GM12874 (cell line): ENCODE measurements around the gene CORO1C.

Experiments used
- TF ChIP-seq, protein P1 (sequence below): IDR thresholded peaks from 2 replicates; pipeline ENCODE4 v1.5.1; 2011; ENCODE audit warnings: low read depth, mild to moderate bottlenecking, control low read depth, low read length, moderate library complexity; ENCODE audit not compliant: insufficient read depth

Gene CORO1C

DNA sequence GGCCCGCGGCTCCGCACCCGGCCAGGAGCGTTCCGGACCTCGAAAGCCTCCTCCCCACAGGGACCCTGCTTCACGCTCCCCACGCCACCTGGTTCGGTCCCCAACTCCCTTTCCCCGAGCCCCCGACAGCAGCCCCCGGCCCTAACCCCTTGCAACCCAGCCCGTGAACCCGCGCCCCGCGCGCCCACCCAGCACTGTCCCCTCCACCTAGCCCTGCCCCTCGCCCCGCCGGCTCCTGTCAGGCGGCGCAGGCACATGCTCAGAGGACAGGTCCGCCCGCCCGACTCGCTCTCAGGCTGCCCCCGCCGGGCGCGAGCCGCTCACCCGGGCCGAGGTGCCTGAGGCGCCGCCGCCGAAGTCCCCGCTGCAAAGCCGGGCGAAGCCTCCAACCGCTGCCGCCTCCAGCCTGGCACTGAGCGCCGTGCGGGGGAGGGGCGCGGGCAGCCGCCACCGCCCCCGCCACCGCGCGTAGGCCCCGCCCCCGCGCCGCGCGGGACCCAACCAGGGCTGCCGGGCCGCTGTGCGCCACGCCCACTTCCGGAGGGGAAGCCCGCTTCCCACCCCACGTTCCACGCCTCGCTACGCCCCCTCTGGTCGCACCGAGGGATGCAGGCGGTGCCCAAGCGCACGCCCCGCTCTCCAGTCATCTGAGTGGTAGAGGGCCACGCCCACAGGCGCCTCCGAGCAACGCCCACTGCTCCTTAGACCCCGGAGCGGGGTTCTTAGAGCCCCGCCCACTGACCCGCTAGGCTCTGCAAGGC, at the start of gene CORO1C:
Gene CORO1C, minus strand, starts transcription at position 414 of the 761 bp plus-strand sequence. CDS start 30,200 bp downstream, outside the sequence.
- TF ChIP-seq, protein P1, sequence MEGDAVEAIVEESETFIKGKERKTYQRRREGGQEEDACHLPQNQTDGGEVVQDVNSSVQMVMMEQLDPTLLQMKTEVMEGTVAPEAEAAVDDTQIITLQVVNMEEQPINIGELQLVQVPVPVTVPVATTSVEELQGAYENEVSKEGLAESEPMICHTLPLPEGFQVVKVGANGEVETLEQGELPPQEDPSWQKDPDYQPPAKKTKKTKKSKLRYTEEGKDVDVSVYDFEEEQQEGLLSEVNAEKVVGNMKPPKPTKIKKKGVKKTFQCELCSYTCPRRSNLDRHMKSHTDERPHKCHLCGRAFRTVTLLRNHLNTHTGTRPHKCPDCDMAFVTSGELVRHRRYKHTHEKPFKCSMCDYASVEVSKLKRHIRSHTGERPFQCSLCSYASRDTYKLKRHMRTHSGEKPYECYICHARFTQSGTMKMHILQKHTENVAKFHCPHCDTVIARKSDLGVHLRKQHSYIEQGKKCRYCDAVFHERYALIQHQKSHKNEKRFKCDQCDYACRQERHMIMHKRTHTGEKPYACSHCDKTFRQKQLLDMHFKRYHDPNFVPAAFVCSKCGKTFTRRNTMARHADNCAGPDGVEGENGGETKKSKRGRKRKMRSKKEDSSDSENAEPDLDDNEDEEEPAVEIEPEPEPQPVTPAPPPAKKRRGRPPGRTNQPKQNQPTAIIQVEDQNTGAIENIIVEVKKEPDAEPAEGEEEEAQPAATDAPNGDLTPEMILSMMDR = peak; percentile 92

DNA sequence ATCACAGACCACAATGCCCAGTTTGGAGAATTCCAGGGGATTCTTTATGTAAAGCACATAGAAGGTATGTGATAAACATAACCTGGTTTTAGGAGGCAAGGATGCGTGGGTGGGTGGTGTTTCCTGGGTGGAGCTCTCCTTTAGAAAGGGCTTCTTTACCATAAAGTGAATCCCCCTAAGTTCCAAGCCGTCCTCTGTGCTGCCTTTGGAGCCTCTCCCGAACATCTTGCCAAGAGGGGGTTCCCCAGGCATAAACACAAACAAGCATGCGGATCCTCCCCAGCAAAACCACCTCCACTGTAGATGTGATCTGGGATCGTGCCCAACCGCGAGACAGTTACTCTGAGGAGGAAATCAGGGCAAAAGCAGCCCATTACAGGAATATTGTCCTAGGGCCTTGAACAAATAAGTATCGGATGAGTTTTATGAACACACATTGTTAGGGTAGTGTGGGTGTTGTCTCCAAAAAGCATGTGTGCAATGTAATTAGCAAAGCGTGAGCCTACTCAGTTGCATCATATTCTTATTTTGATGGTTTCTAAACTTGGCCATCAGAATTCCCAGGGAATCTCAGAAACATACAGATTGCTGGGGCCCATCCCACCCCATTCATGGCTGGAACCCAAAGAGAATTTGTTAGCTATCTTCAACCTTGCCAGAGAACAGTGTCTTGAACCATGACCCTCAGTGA, 48.8 kb upstream of the CORO1C start:
- TF ChIP-seq, protein P1 = no peak

DNA sequence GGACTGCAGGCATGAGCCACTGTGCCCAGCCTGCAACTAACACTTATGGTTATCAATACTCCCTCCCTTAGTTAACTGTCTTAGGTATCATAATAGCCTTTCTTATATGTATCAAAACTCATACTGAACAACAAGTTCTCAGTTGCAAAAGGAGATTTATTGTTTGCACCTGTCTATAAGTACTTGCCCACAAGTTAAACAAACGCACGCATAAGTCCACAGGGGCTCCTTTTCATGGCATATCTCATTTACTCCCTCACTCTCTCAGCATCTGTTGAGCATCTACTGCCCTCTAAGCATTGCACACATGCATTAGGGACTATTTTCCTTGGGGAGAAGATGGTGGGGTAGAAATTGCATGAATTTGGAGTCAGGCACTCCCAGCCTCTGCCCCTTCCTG, 46.7 kb upstream of the CORO1C start:
- TF ChIP-seq, protein P1 = no peak

DNA sequence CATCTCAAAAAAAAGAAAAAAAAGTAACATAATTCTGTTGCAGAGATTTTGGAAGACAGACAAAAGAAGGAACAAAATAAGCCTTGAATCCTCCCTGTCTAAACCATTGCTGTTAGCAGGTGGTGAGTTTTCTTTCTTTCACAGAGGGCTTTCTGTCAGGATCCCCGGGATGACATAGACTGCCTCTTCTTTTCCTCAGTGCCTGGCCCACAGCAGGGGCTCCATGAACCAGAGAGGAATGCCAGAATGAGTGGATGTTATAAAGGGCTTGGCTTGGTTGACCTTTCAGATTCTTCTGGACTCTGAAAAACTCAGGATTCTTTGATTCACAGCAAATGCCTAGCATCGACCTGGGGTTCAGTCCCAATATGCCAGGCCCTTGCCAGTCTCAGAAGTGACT, 45.8 kb upstream of the CORO1C start:
- TF ChIP-seq, protein P1 = no peak

DNA sequence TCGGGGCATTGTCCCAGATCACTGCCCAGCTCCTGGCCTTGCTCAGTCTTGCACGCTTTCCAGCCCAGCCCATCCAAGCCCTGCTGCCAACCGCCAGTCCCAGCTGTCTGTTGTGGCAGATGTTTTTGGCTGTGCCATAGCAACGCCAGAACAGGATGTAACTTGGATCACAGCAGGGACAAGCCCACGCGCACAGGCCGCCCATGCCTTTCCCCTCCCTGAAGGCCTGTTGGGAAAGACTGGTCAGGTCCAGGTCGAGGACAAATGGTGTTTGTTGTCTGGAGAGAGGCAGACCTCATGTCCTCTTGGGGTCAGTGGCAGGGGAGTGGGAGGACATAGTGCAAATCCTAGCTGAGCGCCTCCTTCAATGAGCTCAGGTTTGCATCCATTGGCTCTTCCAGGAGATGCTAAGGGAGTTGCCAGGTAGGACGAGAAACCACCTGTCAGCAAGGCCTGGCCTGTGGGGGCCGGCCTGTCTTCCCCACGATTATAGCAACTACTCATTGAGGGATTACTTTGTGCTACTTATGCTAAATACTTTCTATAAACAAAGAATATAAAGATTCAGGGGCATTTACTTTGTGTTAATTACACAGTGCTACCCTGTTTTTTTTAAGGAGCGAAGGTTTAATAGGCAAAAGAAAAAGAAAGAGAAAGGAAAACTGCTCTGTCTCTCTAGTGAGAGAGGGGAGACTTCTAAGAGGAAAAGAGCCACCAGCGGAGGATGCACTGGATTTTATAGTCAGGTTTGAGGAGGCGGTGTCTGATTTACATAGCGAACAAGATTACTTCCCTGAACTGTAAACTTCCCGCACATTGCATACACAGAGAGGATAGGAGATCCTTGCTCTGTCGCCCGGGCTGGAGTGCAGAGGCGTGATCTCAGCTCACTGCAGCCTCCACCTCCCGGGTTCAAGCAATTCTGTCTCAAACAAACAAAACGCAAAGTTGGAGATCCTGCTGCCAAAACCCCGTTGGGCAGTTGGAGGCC, 42.8 kb upstream of the CORO1C start:
- TF ChIP-seq, protein P1 = no peak

DNA sequence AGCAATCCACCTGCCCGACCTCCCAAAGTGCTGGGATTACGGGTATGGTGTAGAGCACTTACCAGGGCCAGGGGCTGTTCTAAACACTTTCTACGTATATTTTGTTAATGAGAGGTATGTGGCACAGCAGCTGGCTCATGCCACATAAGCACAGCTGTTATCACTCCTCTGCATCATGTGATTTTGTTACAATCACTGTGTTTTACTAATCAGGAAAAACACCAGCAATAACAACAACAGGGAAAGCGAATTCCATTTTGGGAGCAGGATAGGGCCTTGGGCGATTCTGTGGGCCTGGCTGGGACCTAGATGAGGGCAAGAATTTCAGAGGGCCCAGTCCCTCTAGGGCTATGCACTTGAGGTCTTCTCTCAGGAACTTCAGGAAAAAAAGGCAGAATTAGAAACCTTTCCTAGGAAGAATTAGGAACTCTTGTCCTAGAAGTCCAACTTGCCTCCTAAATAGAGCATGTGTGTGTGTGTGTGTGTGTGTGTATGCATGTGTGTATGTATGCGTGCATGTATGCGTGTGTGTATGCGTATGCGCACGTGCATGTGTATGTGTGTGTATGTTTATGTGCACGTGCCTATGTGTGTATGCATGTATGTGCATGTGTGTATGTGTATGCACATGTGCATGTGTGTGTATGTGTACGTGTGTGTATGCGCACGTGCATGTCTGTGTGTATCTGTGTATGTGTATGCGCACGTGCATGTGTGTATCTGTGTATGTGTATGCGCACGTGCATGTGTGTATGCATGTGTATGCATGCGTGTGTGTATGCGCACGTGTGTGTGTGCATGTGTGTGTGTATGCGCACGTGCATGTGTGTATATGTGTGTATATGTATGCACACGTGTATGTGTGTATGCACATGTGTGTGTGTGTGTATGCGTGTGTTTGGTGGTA, 41.8 kb upstream of the CORO1C start:
- TF ChIP-seq, protein P1 = no peak
